Measurements from ENCODE around the gene RALB.

Gene RALB

DNA sequence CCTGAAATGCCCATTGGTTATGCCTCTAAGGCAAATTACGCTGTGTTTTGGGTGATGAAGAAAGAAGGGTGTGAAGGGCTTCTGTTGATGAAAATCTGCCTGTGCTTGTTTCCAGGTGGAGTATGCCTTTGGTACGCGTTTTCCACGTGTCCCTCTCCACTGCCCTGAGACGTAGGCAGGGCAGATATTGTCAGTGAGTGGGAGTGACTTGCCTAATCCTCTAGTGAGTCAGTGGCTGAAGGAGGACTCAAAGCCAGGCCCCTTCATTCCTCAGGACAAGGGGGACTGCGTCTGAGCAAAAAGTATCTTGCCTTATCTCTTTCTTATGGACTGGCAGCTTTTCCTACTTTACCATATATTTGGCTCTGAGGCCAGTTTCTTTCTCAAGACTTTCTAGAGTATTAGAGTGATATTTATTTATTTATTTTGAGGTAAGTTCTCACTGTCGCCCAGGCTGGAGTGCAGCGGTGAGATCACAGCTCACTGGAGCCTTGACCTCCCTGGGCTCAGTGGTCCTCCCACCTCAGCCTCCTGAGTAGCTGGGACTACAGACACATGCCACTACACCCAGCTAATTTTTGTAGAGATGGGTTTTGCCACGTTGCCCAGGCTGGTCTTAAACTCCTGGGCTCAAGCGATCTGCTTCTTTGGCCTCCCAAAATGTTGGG lies 10.2 kb downstream of the RALB start:
- no peak for DNase-seq (ENCODE audit: low read depth in 1 of 2, low spot score in 1 of 2)

DNA sequence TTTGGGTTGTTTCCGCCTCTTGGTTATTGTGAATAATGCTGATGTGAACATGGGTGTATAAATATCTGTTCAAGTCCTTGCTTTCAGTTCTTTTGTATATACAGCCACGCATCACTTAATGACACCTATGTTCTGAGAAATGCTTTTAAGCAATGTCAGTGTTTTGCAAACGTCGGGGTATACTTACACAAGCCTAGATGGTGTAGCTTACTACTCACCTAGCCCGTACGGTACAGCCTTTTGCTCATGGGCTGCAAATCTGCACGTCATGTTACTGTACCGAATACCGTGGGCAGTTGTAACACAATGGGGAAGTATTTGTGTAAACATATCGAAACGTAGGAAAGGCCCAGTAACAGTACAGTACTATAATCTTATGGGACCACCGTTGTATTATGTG lies 12.4 kb downstream of the RALB start:
- no peak for DNase-seq (ENCODE audit: low read depth in 1 of 2, low spot score in 1 of 2)

DNA sequence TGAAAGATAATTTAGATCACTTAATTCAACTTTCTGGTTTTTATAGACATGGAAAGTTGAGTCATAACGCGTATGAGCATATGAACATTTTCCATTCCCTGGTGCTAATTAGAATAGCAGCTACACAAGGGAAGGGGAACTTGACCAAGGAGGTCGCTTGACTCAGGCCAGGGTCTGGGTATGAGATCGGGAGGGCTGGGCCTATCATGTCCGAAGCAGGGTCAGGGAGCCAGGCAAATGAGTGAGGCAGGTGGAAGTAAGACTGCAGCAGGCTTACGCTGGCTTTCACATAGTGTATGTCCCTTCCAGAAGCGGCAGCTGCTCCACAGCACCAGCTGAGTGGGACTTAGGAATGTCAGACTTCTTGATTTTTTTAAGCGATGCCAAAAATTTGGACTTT lies 14.7 kb downstream of the RALB start:
- no peak for DNase-seq (ENCODE audit: low read depth in 1 of 2, low spot score in 1 of 2)

DNA sequence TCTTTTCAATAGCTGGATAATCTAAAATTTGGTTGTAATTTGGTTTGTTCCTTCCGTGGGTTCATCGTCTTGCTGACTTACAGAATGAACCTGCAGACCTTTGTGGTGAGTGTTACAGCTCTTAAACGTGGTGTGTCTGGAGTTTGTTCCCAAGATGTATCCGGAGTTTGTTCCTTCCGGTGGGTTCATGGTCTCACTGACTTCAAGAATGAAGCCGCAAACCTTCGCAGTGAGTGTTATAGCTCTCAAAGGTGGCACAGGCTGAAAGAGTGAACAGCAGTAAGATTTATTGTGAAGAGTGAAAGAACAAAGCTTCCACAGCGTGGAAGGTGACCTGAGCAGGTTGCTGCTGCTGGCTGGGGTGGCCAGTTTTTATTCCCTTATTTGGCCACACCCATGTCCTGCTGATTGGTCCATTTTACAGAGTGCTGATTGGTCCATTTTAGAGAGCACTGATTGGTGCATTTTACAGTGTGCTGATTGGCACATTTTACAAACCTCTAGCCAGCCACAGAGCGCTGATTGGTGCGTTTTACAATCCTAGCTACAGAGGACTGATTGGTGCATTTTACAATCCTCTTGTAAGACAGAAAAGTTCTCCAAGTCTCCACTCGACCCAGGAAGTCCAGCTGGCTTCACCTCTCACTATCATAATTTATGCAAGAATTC lies 16.6 kb downstream of the RALB start:
- DNase-seq (ENCODE audit: low read depth in 1 of 2, low spot score in 1 of 2), result no peak

DNA sequence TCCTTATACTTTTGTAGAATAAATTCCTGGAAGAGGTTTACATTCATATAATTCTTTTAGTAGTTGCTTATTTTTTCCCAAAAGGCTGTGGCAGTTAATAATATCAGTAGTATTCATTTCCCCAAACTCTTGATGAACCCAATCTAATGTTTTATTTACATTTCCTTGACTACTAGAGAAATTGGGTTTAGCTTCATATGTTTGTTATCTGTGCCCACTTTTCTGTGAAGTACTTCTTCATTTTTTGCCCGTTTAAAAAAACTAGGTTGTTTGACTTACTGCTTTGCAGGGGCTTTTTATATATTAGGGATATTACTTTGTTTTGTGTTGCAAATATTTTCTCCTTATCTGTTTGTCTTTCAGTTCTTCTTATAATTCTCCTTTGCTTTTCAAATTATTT lies 17.2 kb downstream of the RALB start:
- no peak for DNase-seq (ENCODE audit: low read depth in 1 of 2, low spot score in 1 of 2)

DNA sequence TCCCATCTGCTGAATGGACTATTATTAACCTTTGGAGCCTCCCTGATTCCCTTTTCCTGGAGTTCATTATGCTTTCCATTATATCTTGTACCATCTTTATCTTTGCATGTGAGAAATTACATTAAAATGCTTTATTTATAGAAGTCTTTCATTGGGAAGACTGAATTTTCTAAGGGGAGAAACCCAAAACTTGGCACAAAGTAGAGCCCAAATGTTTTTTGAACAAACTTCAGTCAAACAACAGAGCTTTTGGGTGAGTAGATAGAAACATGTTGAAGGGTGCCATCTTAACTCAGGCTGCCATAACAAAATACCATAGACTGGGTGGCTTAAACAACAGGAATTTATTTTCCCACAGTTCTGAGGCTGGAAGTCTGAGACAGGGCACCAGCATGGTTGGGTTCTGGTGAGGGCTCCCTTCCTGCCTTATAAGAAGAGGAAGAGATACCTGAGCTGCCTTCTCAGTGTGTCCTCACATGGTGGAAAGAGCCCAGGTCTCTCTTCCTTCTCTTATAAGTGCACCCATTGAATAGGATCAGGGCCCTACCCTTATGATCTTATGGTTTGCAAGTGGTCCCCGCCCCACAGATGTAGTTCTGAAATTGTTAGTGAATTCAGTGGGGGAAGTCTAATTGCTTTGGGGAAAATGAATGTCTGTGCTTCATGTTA lies 19.2 kb downstream of the RALB start:
- no peak for DNase-seq (ENCODE audit: low read depth in 1 of 2, low spot score in 1 of 2)

DNA sequence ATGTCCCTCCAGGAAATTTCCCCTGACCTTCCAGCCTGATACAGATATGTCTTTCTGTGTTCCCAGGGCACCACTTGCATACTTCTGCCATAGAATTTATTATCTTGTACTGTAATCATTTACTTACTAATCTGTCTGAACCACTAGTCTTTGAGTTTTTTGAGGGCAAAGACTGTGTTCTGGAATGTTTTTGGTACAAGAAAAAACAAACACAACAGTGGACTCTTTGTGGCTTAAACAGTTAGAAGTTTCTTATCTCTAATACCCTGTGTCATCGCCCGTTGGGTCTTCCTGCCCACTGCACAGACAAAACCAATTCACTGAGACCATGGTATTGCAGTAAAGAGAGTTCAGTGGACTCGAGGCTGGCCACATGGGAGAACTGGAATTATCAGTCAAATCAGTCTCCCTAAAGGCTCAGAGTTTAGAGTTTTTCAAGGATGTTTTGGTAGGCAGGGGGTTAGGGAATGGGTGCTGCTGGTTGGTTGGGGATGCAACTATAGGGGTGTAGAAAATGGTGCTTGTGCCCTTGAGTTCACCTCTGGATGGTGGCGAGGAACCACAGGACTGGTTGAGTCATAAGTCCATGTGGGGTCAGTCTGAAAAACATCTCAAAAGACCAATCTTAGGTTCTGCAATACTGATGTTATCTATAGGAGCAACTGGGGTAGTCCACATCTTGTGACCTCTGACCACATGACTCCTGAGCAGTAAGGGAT lies 20.3 kb downstream of the RALB start:
- DNase-seq (ENCODE audit: low read depth in 1 of 2, low spot score in 1 of 2), result no peak

DNA sequence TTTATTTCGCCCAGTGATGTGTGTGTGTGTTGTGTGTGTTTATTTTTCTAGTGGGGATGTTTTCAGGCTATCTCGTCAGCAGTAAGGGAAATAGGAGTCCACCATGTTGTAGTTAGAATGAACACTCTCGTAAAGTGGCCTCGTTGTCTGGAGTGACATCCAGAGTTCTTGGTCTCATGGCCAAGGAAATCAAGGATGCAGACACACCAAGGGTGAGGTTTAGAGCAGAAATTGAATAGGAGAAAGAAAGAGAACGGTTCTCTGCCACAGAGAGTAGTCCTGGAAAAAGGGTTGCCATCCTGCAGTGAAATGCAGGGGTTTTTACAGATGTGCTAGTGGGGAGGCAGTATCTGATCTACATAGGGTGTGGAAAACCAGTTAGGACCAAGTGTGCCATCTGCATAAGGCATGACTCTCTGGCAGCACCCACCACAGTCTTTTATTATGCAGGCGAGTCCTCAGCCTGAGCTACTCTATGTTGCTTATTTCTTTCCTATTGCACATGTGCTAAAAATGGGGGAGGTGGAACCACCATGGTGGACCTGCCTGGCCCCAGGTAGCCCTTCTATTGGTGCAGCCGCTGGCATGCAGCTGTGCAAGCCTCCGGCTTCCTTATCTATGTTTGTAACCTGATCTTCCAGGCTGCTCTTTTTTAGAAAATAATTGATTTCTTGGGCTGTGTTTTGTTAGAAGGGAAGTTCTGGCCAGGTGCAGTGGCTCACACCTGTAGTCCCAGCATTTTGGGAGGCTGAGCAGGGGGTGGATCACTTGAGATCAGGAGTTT lies 23.2 kb downstream of the RALB start:
- DNase-seq (ENCODE audit: low read depth in 1 of 2, low spot score in 1 of 2), result no peak

DNA sequence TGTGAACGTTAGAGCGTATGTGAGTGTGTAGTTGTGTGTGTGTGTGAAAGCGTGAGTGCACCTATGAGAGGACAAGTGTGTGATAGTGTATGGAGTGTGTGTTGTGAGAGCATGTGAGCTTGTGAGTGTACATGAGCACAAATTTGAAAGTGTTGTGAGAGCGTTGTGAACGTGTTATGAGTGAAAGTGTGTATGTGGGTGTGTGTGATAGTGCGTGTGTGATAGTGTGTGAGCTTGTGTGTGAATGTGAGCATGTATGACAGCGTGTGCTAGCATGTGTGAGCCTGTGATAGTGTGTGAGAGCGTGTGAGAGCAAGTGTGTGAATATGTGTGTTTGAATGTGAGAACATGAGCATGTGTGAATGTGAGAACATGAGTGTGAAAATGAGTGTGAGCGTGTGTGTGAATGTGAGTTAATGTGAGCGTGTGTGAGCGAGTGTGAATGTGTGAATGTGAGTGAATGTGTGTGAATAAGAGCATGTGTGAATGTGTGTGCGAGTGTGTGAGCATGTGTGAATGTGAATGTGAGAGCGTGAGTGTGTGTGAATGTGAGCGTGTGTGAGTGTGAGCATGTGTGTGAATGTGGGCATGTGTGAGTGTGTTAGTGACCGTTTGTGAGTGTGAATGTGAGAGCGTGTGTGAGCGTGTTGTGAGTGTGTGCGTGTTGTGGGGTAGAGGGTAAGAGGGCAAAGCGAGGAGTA lies 25.0 kb downstream of the RALB start:
- no peak for DNase-seq (ENCODE audit: low read depth in 1 of 2, low spot score in 1 of 2)

DNA sequence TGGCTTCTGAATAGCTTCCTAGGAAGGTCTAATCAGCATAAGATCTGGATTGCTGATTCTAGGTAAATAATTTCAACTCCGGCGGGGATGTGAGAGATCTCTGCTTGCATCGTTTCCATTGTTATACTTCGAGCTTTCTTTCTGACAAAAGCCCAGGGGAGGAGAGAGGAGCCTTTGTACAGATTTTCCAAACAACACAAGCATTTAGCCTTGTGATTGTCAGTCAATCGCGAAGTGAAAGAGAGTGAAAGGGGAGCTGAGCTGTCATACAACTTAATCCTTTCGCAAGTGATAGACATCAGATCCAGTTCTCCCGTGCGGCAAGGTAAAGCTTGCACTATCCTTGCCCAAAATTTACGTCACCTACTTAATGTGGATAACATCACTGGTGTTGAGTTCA lies 26.2 kb downstream of the RALB start:
- no peak for DNase-seq (ENCODE audit: low read depth in 1 of 2, low spot score in 1 of 2)

DNA sequence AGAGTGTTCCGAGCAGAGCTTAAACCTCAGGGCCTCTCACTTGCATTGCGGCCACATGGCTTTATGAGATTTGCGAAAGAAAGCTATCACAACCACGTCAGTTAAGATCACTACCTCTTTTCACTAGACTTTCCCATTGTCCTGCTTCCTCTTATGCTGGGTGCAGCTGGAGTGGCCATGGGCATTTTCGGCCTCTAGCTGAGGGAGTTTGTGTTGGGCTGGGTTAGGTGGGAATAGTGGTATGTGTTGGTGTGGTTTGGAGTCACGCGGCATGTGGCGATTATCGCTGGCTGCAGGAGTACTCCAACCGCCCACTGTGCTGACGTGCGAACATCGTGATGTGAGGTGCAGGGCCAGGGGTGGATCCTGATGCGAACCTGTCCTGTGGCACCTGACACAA lies 27.1 kb downstream of the RALB start:
- DNase-seq (ENCODE audit: low read depth in 1 of 2, low spot score in 1 of 2), result no peak

DNA sequence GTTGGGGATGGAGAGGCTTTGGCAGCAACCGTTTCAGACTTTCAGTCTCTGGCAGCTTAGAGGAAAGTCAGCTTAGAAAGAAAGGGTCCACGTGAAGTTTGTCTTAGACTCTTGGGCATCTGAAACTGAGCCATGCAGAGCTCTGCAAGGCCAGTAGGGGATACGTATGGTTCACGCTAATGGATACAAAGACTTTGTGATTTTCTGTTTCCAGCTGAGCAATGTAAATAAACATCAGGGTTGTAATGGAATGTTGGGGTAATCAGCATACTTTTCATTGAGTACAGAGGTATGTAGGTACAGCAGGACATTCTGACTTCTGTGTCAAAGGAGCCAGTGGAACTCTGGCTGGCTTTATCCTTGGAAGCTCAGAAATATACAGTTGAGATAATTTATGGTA lies 31.0 kb downstream of the RALB start:
- DNase-seq (ENCODE audit: low read depth in 1 of 2, low spot score in 1 of 2), result no peak

DNA sequence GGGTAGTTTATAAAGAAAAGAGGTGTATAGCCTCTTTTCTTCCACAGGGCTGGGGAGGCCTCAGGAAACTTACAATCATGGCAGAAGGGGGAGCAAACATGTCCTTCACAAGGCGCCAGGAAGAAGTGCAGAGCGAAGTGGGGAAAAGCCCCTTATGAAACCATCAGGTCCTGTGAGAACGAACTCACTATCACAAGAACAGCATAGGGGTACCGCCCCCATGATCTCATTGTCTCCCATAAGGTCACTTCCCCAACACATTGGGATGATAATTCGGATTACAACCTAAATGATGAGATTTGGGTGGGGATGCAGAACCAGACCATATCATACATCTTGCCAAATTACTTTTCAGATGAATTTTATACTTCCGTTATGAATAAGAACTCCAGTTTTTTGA lies 32.4 kb downstream of the RALB start:
- DNase-seq (ENCODE audit: low read depth in 1 of 2, low spot score in 1 of 2), result no peak

DNA sequence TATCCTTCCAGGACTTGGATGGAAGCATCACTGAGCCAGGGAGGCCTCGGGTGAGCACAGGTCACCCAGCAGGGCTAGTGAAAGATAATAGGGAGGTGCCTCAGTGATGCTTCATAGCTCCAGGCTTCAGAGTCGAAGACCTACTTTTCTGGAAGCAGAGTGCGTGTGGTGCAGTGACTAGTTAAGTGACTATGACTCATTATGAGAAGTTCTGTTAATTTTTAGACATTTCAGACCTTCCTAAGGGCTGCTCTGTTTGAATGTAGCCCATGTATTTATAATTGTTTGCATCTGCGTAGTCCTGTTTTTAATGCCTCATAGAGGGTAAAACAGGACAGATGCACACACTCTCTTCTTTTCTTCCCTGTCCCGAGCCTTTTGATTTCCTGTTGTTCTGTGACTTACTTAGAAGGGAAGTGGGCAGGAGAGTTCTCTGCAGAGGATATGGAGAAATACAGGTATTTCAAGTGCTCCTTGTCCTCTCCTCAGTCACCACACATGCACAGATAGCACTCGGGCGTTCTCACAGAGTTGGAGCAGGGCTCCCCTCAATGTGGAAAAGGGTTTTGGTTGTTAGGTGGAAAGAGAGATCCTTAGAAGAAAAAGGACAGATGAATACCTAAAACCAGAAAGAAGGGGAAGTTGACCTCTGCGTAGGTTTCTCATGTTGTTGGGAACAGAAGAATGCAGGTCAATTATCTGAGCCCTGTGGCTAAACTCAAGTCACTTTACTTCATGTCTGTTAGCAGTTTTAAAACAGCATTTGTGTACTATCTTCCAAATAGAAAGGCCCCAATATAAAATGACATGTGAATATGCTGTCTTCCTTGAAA lies 34.7 kb downstream of the RALB start:
- no peak for DNase-seq (ENCODE audit: low read depth in 1 of 2, low spot score in 1 of 2)

DNA sequence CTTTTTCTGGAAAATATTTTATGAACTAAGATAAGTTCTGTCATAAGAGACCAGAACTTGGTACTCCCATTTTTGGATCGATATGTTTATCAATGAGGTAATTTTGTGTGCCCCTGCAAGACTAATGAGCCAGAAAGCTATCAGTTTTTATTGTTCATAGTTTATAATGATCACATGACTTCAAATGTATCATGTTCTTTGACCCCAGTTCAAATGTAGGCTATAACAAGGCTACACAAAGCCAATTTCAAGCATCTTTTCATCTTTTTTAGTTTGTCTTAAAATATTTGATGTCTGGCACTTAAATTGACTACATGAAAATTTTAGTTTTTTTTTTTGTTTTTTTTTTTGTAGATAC lies 35.3 kb downstream of the RALB start:
- no peak for DNase-seq (ENCODE audit: low read depth in 1 of 2, low spot score in 1 of 2)

DNA sequence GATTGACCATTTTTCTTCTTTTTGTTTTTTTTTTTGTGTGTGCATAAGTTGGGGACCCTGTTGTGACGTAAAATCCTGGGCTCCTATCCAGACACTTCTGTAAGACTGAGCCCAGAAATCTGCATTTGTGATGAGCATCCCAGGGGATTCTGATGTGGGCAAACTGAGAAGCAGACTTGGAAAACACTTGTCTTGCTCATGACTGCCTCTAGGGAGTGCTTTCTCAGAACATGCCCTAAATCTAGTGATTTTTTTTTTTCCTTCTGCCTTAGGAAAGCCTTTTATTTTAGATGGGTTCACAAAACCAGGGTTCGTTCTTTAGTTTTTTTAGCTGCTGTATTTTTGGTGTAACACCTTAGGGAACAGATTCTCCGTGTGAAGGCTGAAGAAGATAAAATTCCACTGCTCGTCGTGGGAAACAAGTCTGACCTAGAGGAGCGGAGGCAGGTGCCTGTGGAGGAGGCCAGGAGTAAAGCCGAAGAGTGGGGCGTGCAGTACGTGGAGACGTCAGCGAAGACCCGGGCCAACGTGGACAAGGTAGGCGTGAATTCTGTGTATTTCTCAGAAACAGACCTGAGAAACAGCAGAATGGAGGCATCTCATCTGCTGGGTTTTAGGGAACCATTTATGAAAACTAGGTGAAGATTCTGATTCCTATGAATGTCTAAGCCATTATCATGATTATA lies 36.7 kb downstream of the RALB start:
- DNase-seq (ENCODE audit: low read depth in 1 of 2, low spot score in 1 of 2), result no peak

DNA sequence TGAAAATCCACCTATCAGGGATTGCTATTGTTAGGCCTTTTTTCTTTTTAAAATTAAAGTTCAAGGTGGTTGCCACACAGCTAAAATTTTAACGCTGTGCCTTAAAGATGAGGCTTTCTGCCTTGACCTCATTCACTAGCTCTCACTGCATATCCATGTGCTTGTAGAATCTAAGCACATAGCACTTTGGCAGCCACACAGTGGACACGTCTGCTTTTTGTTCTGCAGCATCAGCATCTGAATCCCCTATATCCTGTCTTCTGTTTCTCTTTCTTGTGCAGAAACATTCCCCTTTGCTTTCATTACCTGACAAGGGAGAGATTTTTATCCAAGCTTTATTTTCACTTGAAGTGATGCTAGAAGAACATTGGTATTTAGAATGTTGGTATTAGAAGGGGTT lies 38.1 kb downstream of the RALB start:
- no peak for DNase-seq (ENCODE audit: low read depth in 1 of 2, low spot score in 1 of 2)

DNA sequence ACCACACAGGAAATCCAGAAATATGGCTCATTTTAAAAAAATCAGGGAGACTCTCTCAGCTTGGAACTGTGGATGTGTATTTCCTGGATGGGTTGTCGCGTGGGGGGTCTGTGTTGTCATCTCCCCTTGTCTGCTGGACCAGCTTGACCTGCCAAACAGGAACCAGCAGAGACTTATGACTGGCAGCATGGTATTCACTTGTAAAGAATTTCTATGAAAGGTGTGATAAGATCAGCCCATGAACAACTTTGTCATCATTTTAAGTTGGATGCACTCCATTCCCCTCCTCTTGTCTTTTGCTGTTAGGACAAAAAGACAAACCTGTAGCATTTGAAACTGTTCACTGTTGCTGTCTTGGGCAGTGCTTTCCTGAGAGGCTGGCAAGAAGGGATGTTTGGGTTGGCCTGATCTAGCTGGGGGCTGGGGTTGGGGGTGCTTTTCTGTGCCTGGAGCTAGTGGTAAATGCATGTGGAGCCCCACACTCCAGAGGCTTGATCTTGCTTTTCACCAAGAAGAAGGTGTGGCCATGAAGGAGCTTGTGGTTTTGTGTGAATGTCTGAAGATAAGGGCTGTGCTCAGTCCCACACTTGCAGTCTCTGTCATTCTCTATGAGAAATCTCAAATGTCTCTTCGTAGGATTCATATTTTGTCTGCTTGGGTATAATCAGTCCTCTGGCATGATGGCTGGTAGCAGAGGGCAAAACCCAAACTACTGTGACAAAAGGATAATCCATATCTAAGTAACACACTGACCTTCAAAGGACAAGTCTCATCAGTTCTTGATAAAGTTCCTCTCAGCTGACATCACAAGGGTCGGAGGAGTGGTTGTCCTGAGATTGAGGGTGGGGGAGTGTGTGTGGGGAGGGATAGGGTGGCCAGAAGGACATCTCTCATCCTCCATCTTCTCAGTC lies 39.0 kb downstream of the RALB start:
- DNase-seq (ENCODE audit: low read depth in 1 of 2, low spot score in 1 of 2), result no peak

Measured in stimulated activated CD4-positive, alpha-beta T cell treated with anti-CD3 and anti-CD28 coated beads, Interleukin-15, amount 100 ng/mL, for 1 hour (primary cell).